Muscle of back (tissue), 11 donors: ENCODE measurements around the gene ARL2BP. TPM values are rescaled to one million over a fixed set of nuclear protein-coding genes. Genes with fewer than 3 reads are reported as not detected.

Experiments
- DNase-seq, 3 donors: peaks; one replicate each; pipeline versions ENCODE4 v3.0.0 to v3.0.0-alpha.2; 2013
- polyA plus RNA-seq, 10 donors: library from polyadenylated mRNA; unstranded; fragments of 120-200 nt; gene quantifications; one replicate each; pipeline ENCODE4 v1.2.1, GENCODE V29; 2013; ENCODE audit not compliant: insufficient read length in 10 of 10

ARL2BP gene
- polyA plus RNA-seq, 10 donors, result 42.6 to 56.7 (median 48.7) TPM

DNA sequence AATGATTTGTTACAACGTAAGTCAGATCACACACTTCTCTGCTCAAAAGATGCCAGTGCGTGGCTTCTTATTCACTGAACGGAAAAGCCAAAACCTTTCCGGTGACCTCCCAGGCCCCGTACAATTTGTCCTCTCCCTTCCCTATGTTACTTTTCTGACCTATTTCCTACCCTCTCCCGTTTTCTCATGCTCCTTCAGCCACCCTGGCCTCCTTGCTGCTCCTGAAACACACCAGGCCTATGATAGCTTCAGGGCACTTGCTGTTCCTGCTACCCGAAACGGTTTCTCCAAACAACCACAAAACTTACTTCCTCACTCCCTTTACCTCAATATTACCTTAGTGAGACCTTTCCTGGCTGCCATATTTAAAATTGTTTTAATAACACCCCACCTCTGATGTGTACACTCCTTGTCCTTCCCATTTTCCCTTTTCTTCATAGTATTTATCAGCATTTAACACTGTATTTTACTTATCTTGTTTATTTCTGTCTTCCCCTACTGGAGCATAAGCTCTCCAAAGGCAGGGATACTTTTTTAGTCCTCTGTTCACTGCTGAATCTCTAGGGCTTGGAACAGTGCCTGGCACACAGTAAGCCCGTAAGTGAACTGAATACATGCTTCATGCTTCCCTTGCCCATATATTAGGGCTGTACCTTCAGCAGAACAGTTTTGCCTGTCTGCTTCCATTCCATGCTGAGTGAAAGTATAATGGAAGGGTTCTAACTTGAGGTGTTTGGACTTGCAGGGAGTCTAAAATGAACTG lies 10.9 kb upstream of the ARL2BP start:
- no peak for DNase-seq

DNA sequence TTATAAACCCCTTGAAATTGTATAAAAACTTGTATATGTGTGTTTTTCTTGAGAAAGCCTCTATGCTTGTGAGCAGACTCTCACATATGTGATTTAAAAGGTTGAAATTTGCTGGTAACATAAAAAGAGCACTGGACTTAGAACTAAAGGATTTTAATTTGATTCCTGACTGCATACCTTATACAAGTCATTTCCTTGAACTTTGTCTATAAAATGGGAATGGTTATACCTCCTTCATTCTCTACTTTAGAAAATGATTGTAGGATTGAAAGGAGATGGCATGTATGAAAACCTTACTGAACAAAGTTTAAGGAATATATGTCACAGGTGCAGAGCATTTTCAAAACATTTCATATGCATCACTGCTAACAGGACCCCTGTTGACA lies 10.4 kb upstream of the ARL2BP start:
- DNase-seq, result no peak

DNA sequence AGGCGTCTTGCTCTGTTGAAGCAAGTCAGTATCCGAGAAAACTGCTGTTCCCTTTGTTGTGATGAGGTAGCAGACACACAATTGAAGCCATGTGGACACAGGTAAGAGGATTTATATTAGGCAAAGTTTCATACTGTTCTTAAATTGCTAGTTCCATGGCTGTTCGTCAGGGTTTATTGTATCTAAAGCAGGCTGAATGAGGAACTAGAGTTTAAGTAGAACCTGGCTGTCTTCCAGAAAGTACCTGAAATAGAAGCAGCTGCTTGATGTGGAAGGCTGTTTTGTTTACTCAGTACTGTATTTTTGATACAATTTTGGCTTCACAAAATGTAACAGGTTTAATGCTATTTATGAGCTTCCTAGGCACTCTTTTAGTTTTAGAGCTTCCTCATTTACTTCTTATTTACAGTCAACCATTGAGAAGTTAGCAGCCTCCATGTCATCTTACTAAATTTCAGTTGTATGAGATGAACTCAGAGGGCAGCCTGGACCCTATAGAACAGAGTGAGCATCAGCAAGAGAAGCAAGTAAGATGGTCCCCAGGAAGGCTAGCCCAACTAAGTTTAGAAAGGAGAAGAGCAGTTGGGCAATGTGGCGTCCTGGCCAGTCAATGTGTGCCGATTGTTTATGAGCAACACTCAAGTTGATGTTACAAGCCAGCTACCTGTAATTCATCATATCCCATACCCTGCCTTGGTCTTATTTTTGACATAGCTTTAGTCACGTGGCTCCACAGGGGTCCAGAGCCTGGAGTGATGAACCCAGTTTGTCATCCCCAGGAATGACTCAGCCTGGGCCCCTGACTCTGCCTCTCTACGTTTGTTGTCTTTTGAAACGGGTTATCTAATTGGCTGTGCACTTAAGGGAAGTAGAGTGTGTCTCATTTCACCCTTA lies 9.7 kb upstream of the ARL2BP start:
- DNase-seq, result peak in 1 of 3 donors; percentile 55

DNA sequence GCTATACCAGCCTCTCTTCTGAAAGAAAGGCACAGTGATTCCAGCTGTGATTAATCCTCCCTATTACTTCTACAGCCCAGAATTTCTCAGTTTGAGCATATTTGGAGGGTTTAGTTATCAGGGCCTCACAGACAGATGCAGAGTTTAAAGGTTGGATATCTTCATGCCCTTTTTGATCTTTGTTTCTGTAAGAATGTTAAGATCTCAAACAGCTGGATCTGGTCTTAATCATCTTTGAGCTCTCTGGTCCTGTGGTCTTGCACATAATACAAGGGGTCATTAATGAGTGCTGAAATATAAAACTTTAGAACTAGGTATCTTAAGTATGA lies 9.1 kb upstream of the ARL2BP start:
- no peak for DNase-seq

DNA sequence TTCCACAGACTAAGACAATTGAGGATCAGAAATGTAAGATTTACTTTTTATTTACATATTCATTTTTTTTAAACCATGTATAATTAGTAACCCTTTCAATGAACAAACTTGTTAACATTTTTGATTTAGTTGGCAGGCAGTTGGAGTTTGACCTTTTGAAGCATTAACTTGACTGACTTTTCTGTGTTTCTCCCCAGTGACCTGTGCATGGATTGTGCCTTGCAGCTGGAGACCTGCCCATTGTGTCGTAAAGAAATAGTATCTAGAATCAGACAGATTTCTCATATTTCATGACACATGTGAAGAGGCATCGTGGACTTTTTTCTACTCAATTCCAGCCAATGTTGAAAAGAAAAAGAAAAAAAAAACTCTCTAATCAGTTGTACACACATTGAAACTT lies 6.4 kb upstream of the ARL2BP start:
- no peak for DNase-seq

DNA sequence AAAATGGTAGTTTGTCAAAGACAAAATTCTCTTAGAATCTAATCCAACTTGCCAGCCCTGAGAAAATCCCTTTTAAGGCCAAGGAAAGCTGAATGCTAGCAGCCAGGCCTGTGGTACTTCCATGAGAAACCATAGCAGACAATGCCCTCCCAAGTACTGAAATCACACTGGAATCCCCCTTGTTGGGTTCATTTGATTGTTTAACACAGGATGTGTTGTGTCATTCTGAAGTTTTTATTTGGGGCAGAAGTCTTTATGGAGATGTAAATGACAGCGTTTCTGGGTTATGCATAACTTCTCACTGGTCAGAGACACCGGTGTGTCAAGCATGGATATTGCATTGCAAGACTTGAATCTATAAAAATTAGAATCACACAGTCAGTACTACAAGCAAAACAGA lies 6.0 kb upstream of the ARL2BP start:
- no peak for DNase-seq

DNA sequence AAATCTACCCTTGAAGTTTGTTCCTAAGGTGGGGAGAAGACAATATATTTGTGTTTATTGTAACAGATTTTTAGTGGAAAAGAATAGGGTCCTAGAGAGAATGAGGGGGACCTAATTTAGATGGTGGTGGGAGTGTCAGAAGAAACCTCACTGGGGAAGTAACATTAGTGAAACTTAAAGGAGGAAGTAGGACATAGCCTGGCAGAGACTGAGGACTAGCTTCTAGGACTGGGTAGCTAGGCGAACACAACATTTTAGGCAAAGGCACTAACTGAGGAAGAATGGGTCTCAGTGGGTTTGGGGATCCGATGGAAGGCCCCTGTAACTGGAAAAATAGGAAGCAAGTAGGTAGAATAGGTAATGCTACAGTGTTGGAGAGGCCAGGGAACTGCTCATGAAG lies 4.2 kb upstream of the ARL2BP start:
- DNase-seq, result no peak

DNA sequence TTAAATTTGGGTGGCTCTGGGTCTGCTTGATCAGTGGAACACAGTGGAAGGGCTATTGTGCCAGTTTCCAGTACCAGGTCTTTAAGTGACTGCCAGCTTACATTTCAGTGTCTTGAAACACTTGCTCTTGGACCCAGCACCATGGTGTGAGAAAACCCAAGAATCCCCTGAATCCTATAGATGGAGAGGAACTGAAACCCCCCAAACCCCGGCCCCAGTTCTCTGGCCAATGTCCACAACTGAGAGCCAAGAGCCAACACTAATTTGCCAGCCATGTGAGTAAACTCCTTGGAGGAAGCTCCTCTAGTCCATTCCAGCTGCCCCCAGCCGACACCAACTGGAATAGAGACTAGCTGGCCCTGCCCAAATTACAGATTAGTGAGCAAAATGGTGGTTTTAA lies 2.4 kb upstream of the ARL2BP start:
- no peak for DNase-seq

DNA sequence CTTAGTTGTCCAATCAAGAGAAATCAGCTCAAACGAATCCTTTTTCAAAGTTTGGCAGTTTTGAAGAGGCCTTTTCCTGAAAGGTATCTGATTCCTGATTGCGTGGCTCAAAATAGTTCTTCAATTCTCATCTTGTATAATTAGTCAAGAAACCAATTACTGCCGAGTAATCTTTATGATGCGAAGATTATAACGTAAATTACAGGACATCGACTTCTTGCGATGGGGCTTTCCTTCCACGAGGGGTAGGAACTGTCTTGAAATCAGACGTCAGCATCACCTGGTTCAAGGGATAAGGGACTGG lies 644 bp upstream of the ARL2BP start:
- no peak for DNase-seq

DNA sequence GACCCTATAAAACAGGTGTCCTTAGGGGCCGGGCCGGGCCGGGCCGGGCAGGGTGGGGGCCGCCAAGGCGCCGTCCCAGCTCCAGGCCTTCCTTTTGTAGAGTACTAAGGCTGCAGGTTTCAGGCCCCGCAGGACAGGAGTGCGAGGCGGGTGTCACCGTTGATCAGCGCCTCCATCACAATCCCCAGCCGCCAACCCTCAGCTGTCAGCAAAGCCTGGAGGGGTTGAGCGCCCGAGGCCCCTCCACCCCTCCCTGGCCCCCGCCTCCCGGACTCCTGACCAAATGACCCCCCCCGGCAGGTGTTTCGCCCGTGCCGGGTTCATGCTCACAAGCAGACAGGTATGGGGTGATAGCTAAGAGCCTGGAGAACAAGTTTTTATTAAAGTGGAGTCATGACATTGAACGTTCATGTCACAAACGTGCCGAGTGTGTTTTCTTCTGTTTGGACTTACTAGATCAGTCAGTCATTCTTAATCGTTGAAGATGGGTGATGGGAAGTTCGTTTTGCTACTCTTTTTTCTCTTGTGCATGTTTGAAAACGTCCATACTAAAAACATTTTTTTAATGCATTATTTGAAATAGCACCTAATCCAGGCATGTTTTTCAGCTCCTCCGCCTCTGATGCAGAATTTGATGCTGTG lies 534 bp downstream of the ARL2BP start:
- peak in 2 of 3 donors; percentile 15 to 46 for DNase-seq

DNA sequence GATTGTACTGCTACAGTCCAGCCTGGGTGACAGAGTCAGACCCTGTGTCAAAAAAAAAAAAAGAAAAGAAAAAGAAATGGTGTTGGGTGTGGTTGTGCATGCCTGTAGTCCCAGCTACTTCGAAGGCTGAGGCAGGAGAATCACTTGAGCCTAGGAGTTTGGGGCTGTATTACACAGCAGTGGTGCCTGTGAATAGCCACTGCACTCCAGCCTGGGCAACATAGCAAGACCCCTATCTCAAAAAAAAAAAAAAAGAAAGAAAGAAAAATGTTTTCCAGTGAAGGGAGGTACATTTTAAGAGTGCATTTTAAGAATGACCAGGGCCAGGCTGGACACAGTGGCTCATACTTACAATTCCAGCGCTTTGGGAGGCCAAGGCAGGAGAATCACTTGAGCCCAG lies 6.3 kb downstream of the ARL2BP start:
- DNase-seq, result no peak

DNA sequence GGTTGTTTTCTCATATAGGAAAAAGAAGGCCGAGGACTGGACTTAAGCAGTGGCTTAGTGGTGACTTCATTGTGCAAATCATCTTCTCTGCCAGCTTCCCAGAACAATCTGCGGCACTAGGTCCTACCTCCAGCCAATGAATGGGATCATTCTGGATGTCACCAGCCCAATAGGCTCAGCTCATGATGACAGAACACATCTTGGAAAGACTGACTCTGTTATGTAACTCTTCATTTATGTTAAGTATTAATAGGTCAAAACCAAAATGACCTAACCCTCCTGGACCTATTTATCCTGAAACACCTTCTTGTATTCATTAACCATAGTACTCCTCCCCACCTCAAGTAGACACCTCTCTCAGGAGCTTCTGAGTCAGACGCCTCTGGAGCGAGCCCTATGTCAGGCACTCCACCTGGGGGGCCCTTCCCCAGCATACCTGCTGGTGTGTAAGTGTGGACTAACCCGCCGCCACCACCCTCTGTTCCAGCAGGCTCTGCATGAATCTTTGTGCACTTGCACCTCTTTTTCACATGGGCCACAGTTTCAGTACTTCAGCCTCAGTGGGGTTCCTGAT lies 7.2 kb downstream of the ARL2BP start:
- DNase-seq, result no peak

DNA sequence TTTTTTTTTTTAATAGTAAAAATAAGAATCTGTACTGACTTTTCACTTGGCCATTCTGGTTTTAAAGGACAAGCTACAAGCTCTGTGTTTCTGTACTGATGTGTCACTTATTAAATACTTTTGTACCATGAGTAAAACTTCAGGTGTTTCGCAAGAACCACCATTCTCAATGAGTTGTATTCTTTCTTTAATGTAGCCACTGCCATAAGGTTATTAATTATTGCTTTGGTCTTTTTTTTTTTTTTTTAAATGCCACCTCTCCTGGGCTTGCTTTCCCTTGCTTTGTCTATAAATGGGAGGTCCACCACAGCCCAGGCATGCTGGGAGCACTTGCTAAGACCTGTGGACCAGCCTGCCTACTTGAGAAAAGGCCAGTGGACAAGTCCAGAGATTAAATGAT lies 8.4 kb downstream of the ARL2BP start:
- DNase-seq, result no peak

DNA sequence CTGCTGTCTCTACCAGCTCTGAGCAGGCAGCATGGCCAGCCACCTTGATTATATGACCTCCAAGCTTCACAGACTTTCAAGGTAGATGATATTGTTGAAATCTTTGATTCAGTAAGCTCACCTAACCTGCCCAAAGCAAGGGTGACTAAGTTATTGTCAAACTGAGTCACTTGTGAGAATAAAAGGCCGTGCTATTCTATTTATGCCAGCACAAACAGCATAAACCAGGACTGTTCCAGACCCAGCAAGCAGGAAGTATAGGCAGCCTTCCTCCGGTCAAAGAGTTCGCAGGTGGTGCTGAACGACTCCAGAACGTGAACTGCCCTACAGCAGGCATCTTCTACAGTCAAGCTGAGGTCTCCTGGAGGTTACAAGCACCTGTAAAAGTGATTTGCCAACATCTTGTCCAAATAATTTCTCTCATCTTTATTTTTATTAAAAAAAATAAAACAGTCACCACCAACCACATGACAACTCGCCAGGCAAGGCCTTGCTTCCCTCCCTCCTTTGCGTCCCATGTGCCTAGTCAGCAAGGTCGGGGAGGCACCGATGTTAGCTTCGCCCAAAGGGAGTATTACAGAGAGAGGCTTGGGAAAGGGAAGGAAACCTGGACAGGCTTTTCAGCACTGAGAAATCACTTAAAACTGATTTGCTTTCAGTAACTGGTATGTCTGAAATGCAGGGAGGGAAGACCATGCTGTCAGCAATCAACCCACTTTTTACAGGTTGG lies 10.8 kb downstream of the ARL2BP start:
- DNase-seq, result no peak

DNA sequence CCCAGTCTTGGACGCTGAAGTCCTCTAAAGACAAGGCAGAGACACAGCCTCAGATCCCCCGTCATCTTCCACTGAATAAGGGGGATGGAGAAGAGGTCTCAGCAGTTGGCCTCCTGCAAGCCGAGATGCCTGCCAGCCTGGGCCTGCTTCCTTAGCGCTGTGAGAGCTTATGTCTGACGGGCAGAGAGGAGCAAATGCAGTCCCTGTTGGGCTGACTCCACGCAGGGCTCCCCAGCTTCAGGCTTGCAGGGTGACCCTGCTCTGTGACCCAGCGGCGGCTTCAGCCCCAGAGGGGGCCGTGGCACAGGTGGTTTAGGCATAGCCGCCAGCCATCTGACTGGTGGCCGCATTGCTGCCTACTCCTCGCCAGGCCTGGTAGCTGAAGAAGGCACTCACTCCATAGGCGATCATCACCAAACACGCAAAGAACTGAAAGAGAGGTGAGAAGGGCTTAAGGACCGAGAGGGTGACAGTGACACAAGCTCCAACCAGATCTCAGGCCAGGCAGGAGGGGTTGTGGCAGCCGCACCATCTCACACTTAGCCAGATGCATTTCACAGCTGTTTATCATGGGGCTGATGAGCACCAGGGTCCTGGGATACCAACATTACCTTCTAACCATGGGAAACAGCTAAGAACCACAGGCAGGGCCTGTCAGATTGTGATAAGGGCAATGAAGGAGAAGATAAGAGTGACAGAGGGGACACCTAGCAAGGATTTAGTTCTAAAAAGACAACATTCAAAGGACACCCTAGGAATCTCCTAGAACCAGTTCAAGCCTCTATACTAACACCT lies 11.7 kb downstream of the ARL2BP start:
- DNase-seq, result no peak

DNA sequence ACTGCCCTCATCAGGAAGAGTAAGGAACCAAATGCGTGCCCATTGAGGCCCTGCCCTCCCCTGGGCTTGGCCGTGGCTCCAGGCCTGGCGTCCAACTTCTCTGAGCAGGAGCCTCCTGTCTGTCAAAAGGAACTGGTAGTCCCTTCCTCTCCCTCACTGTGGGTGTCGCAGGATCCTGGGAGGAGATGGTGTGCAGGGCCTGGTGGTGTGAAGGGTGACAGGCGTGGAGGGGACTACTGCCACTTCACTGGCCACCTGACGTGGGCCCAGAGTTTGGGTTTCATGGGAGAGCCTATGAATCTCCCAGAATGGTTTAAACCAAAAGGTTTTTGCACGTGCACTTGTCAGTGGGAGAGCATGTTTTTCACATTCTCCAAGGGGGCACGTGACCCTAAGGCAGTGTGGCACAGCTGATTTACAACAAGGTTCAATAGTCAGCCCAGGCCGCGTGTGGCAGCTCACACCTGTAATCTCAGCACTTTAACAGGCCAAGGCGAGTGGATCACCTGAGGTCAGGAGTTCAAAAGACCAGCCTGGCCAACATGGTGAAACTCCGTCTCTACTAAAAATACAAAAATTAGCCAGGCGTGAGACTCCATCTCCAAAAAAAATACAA lies 12.5 kb downstream of the ARL2BP start:
- no peak for DNase-seq

DNA sequence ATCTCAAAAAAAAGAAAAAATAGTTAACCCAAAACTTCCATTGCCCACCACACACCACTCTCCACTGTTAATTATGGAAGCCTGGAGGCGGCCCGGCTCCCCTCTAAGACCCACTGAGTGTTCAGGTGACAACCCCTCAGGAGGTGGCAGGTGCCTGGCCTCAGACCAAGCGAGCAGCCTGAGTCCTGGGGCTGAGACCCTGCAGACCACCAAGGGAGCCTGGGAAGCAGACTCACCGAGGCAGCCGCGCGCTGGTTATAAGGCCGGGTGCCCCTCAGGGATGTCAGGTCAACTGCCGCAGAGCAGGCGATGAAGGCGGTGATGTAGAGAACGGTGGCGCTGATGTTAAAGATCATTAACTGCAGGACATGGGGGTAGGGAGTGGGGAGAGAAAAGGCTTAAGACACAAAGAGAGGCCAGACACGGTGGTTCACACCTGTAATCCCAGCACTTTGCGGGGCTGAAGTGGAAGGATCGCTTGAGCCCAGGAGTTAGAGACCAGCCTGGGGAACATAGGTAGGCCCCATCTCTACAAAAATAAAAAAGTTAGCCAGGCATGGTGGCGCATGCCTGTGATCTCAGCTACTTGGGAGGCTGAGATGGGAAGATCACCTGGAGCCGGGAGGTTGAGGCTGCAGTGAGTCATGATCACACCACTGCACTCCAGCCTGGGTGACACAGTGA lies 13.3 kb downstream of the ARL2BP start:
- DNase-seq, result no peak

DNA sequence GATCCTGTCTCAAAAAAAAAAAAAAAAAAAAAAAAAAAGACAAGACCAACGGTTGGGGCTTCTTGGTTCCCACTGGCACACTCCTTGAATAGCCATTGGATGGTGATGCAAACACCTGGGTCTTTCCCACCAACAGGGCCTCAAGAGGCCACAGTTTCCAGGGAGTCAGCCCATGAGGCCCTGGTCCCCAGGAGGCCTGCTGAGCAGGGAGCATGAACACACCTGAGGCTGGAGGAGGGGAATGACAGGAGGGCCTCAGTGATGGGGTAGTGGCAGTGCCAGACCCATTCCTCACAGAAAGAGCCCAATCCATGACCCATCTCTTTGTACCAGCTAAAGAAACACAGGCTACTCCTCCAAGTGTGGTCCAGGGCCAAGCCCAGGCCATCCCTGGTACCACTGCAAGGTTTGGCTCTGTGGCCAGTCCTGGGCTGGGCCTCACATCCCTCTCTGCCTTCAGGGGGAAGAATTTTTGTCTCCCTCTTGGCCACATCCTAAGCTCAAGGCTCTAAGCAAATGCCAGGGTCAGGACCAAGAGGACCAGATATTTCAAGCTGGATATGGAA lies 13.9 kb downstream of the ARL2BP start:
- DNase-seq, result no peak

DNA sequence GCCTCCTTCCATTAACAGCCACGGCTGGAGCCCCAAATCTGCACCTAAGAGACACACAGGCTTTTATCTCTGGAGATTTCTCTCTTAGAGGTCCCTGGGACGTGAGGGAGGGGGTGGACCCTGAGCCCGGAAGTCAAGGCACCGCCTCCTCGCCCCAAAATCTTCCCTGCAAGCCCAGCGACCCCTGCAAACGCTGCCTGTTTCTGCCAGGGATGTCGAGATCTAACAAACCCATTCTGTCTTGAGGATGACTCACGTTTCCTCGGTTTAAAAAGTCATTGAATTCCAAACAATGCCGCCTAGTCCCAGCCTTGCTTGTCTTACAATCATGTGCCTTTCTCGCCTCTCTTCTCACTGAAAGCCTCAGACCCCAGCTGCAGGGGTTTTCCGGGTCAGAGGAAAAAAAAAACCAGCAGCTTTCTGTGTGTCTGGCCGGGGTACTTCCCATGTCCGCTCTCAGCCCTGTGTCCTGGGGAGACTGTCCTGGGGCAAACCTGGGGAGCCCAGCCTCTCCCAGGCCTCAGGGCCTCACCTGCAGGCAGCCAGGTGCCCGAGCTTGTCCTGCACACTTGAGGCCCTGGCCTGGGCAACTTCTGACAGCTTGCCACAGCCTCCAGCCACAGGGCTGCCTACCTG lies 15.4 kb downstream of the ARL2BP start:
- DNase-seq, result peak in 1 of 3 donors; percentile 25
